Activated T-cell treated with anti-CD3 and anti-CD28 coated beads, Interleukin-2, amount 50 U/mL, for 24 hours (primary cell): Measurements from ENCODE around the gene RHD.
"Not testable (repeated sequence)": the region's sequence is repeated elsewhere in the genome, so short reads cannot be mapped to it uniquely, and the experiment has no call there.

ENCODE experiments used
- DNase-seq: peaks from one replicate; pipeline ENCODE4 v3.0.0-alpha.2; 2020
- H3K27ac Mint-ChIP-seq: 2 replicates; pipeline ENCODE4 v1.8.0; 2020; ENCODE audit warnings: mild to moderate bottlenecking, mixed read lengths
- H3K27me3 Mint-ChIP-seq: 2 replicates; pipeline ENCODE4 v1.8.0; 2020; ENCODE audit warnings: mixed read lengths
- H3K36me3 Mint-ChIP-seq: 2 replicates; pipeline ENCODE4 v1.8.0; 2020; ENCODE audit warnings: low read depth, mixed read lengths
- H3K4me1 Mint-ChIP-seq: 2 replicates; pipeline ENCODE4 v1.8.0; 2020; ENCODE audit warnings: low read depth, mixed read lengths
- H3K4me3 Mint-ChIP-seq: 2 replicates; pipeline ENCODE4 v1.8.0; 2020; ENCODE audit warnings: mild to moderate bottlenecking, moderate library complexity, mixed read lengths
- H3K9me3 Mint-ChIP-seq: 2 replicates; pipeline ENCODE4 v1.8.0; 2020; ENCODE audit warnings: mixed read lengths

Gene RHD

GRCh38 chr1:25341746-25342145 is 69.4 kb downstream of the RHD start:
- Mint-ChIP-seq H3K27ac (no peak overlapping the region), H3K27me3 (no peaks in the 10 kb centered on the region), H3K4me3 (no peak overlapping the region), H3K9me3 (no peaks in the 10 kb centered on the region), H3K4me1 (peaks cover 35% of the 10 kb centered on the region), H3K36me3 (peaks cover 71% of the 10 kb centered on the region)
- DNase-seq: no peak

- Mint-ChIP-seq H3K4me1 (peaks cover 32% of the 10 kb centered on the region), H3K36me3 (peaks cover 77% of the 10 kb centered on the region), H3K27ac (no peak overlapping the region), H3K27me3 (no peaks in the 10 kb centered on the region), H3K9me3 (no peaks in the 10 kb centered on the region), H3K4me3 (no peak overlapping the region)
- DNase-seq: no peak
Measured at GRCh38 chr1:25342846-25343245, 70.5 kb downstream of the RHD start.

- Mint-ChIP-seq H3K4me1 (peaks cover 32% of the 10 kb centered on the region), H3K36me3 (peaks cover 76% of the 10 kb centered on the region), H3K27me3 (no peaks in the 10 kb centered on the region), H3K9me3 (no peaks in the 10 kb centered on the region), H3K4me3 (no peak overlapping the region), H3K27ac (peak overlapping the region; percentile 51)
- DNase-seq: no peak
Measured at GRCh38 chr1:25343872-25344271, 71.6 kb downstream of the RHD start.

- H3K9me3 Mint-ChIP-seq: no peaks in the 10 kb centered on the region
- peaks cover 79% of the 10 kb centered on the region for H3K36me3 Mint-ChIP-seq
- peak overlapping the region; percentile 26 for H3K27ac Mint-ChIP-seq
- no peak overlapping the region for H3K4me3 Mint-ChIP-seq
- DNase-seq: no peak
- H3K27me3 Mint-ChIP-seq: no peaks in the 10 kb centered on the region
- H3K4me1 Mint-ChIP-seq: peaks cover 9% of the 10 kb centered on the region
Measured at GRCh38 chr1:25347556-25347955, 75.2 kb downstream of the RHD start.

- no peak overlapping the region for H3K4me3 Mint-ChIP-seq
- no peaks in the 10 kb centered on the region for H3K9me3 Mint-ChIP-seq
- H3K4me1 Mint-ChIP-seq: peaks cover 2% of the 10 kb centered on the region
- no peak overlapping the region for H3K27ac Mint-ChIP-seq
- peaks cover 73% of the 10 kb centered on the region for H3K36me3 Mint-ChIP-seq
- no peaks in the 10 kb centered on the region for H3K27me3 Mint-ChIP-seq
- DNase-seq: no peak
Measured at GRCh38 chr1:25349606-25350005, 77.3 kb downstream of the RHD start.

GRCh38 chr1:25355841-25356395 is 83.6 kb downstream of the RHD start:
- DNase-seq: no peak
- H3K36me3 Mint-ChIP-seq: peaks cover 78% of the 10 kb centered on the region
- H3K27ac Mint-ChIP-seq: peak overlapping the region; percentile 85
- peaks cover 28% of the 10 kb centered on the region for H3K4me1 Mint-ChIP-seq
- no peaks in the 10 kb centered on the region for H3K27me3 Mint-ChIP-seq
- no peaks in the 10 kb centered on the region for H3K9me3 Mint-ChIP-seq
- no peak overlapping the region for H3K4me3 Mint-ChIP-seq

- Mint-ChIP-seq H3K4me1 (peaks cover 33% of the 10 kb centered on the region), H3K27me3 (no peaks in the 10 kb centered on the region), H3K4me3 (no peak overlapping the region), H3K9me3 (no peaks in the 10 kb centered on the region), H3K27ac (peak overlapping the region; percentile 85), H3K36me3 (peaks cover 79% of the 10 kb centered on the region)
- DNase-seq: no peak
Measured at GRCh38 chr1:25356441-25356840, 84.1 kb downstream of the RHD start.

- H3K36me3 Mint-ChIP-seq: peaks cover 79% of the 10 kb centered on the region
- no peaks in the 10 kb centered on the region for H3K27me3 Mint-ChIP-seq
- peaks cover 35% of the 10 kb centered on the region for H3K4me1 Mint-ChIP-seq
- H3K27ac Mint-ChIP-seq: peak overlapping the region; percentile 69
- DNase-seq: no peak
- no peak overlapping the region for H3K4me3 Mint-ChIP-seq
- no peaks in the 10 kb centered on the region for H3K9me3 Mint-ChIP-seq
Measured at GRCh38 chr1:25356848-25357247, 84.5 kb downstream of the RHD start.

- DNase-seq: no peak
- no peak overlapping the region for H3K4me3 Mint-ChIP-seq
- no peaks in the 10 kb centered on the region for H3K27me3 Mint-ChIP-seq
- H3K27ac Mint-ChIP-seq: peak overlapping the region; percentile 86
- H3K4me1 Mint-ChIP-seq: peaks cover 29% of the 10 kb centered on the region
- H3K9me3 Mint-ChIP-seq: no peaks in the 10 kb centered on the region
- H3K36me3 Mint-ChIP-seq: peaks cover 53% of the 10 kb centered on the region
Measured at GRCh38 chr1:25360596-25361581, 88.6 kb downstream of the RHD start.

- Mint-ChIP-seq H3K27me3 (no peaks in the 10 kb centered on the region), H3K27ac (peak overlapping the region; percentile 86), H3K36me3 (peaks cover 46% of the 10 kb centered on the region), H3K9me3 (no peaks in the 10 kb centered on the region), H3K4me3 (no peak overlapping the region), H3K4me1 (peaks cover 19% of the 10 kb centered on the region)
- DNase-seq: no peak
Measured at GRCh38 chr1:25361901-25362300, 89.6 kb downstream of the RHD start.

- H3K4me3 Mint-ChIP-seq, H3K9me3 Mint-ChIP-seq, DNase-seq, H3K27ac Mint-ChIP-seq, H3K27me3 Mint-ChIP-seq: not testable (repeated sequence)
- Mint-ChIP-seq H3K4me1 (peaks cover 13% of the 10 kb centered on the region), H3K36me3 (peaks cover 42% of the 10 kb centered on the region)
Measured at GRCh38 chr1:25362634-25363559, 90.6 kb downstream of the RHD start.

GRCh38 chr1:25369241-25369640 is 96.9 kb downstream of the RHD start:
- Mint-ChIP-seq H3K27ac (no peak overlapping the region), H3K4me1 (no peaks in the 10 kb centered on the region), H3K9me3 (no peaks in the 10 kb centered on the region), H3K4me3 (no peak overlapping the region), H3K36me3 (no peaks in the 10 kb centered on the region), H3K27me3 (no peaks in the 10 kb centered on the region)
- DNase-seq: no peak

- DNase-seq, H3K27me3 Mint-ChIP-seq, H3K9me3 Mint-ChIP-seq, H3K36me3 Mint-ChIP-seq, H3K27ac Mint-ChIP-seq, H3K4me3 Mint-ChIP-seq, H3K4me1 Mint-ChIP-seq: not testable (repeated sequence)
Measured at GRCh38 chr1:25369691-25370271, 97.5 kb downstream of the RHD start.

GRCh38 chr1:25371757-25372156 is 99.4 kb downstream of the RHD start:
- not testable (repeated sequence) for H3K4me3 Mint-ChIP-seq, H3K9me3 Mint-ChIP-seq, H3K36me3 Mint-ChIP-seq, H3K4me1 Mint-ChIP-seq, H3K27me3 Mint-ChIP-seq, H3K27ac Mint-ChIP-seq, DNase-seq
